Nephron progenitor cell (in vitro differentiated cells): ENCODE measurements around the gene UBA6.

Source experiments
- DNase-seq: peaks from one replicate; pipeline ENCODE4 v3.0.0; 2021
- H3K27ac Mint-ChIP-seq: 2 replicates; pipeline ENCODE4 v1.8.0; 2021; ENCODE audit warnings: mild to moderate bottlenecking, moderate library complexity, mixed read lengths
- H3K27me3 Mint-ChIP-seq: 2 replicates; pipeline ENCODE4 v1.8.0; 2021; ENCODE audit warnings: mild to moderate bottlenecking, low read depth, mixed read lengths; ENCODE audit not compliant: poor library complexity
- H3K36me3 Mint-ChIP-seq: 2 replicates; pipeline ENCODE4 v1.8.0; 2021; ENCODE audit warnings: low read depth, mixed read lengths
- H3K4me1 Mint-ChIP-seq: 2 replicates; pipeline ENCODE4 v1.8.0; 2021; ENCODE audit warnings: mixed read lengths
- H3K4me3 Mint-ChIP-seq: 2 replicates; pipeline ENCODE4 v1.8.0; 2021; ENCODE audit warnings: mild to moderate bottlenecking, moderate library complexity, mixed read lengths
- H3K9me3 Mint-ChIP-seq: 2 replicates; pipeline ENCODE4 v1.8.0; 2021; ENCODE audit warnings: mild to moderate bottlenecking, moderate library complexity, mixed read lengths
- TF ChIP-seq, protein P1 (sequence below): fragments of 200-600 bp; sonication (generic); IDR thresholded peaks from 2 replicates; pipeline ENCODE4 v1.5.0; 2021; ENCODE audit warnings: antibody characterized with exemption

Gene UBA6

DNA sequence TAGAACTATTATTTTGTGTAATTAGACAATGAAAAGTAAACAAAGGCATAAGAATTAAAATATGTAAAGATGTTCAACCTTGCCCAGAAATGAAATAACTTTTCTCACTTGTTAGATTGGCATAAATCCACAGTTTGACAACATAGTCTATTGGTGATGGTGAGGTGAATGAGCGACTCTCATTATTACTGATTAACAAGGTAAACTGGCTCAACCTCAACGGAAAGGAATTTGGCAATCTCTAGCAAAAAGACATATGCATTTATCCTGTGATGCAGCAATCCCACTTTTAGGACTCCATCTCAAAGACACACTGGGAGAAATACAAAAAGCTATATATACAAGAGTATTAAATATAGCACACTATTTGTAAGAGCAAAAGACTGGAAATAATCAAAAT is 22.3 kb downstream of the UBA6 start:
- Mint-ChIP-seq H3K27me3 (no peaks in the 10 kb centered on the region), H3K27ac (no peak overlapping the region), H3K4me1 (no peaks in the 10 kb centered on the region), H3K36me3 (peaks cover 68% of the 10 kb centered on the region), H3K9me3 (peaks cover 9% of the 10 kb centered on the region), H3K4me3 (no peak overlapping the region)
- no peak for DNase-seq
- TF ChIP-seq, protein P1, sequence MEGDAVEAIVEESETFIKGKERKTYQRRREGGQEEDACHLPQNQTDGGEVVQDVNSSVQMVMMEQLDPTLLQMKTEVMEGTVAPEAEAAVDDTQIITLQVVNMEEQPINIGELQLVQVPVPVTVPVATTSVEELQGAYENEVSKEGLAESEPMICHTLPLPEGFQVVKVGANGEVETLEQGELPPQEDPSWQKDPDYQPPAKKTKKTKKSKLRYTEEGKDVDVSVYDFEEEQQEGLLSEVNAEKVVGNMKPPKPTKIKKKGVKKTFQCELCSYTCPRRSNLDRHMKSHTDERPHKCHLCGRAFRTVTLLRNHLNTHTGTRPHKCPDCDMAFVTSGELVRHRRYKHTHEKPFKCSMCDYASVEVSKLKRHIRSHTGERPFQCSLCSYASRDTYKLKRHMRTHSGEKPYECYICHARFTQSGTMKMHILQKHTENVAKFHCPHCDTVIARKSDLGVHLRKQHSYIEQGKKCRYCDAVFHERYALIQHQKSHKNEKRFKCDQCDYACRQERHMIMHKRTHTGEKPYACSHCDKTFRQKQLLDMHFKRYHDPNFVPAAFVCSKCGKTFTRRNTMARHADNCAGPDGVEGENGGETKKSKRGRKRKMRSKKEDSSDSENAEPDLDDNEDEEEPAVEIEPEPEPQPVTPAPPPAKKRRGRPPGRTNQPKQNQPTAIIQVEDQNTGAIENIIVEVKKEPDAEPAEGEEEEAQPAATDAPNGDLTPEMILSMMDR: no peak

DNA sequence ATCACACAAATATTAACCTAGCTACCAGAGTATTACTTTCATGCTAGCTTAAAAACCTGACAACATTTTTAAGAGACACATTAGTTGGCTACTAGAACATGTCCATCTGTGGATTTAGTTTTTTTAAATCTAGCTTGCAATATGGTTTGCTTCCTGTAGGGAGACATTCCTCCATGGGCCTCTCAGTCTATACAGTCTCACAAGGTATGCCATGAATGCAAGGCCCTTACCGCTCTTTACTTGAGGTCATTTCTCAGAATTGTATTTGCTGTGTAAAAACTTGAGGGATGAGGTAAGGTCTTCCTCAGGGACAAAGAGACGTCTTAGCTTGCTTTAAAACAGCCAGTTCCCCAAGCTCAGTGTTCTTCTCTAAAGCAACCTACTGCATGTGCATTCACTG is 26.9 kb downstream of the UBA6 start:
- H3K27me3 Mint-ChIP-seq: no peaks in the 10 kb centered on the region
- peaks cover 9% of the 10 kb centered on the region for H3K9me3 Mint-ChIP-seq
- no peak overlapping the region for H3K4me3 Mint-ChIP-seq
- H3K36me3 Mint-ChIP-seq: peaks cover 75% of the 10 kb centered on the region
- H3K27ac Mint-ChIP-seq: peak overlapping the region; percentile 54
- TF ChIP-seq, protein P1: no peak
- DNase-seq: no peak
- H3K4me1 Mint-ChIP-seq: no peaks in the 10 kb centered on the region

DNA sequence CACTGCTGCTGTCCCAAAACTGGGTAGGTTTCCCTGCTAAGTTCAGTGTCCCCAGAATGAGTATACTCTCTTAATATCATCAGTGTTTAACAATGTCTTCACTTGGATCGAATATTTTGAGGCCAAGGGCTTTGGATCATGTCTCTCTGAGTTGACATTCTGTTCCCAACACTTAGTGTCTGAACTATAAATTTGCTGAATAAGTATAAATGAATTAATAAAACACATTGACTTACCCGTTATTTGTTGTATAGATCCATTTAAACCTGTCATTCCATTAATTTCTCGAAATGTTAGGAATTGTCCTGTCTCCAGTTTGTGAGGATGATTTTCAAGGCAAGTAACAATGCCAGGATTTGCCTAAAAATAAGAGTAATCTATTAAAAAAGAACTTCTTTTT is 32.6 kb downstream of the UBA6 start:
- no peak for DNase-seq
- Mint-ChIP-seq H3K4me1 (no peaks in the 10 kb centered on the region), H3K27ac (peak overlapping the region; percentile 17), H3K9me3 (no peaks in the 10 kb centered on the region), H3K27me3 (no peaks in the 10 kb centered on the region), H3K4me3 (no peak overlapping the region), H3K36me3 (peaks cover 57% of the 10 kb centered on the region)
- TF ChIP-seq, protein P1: no peak

DNA sequence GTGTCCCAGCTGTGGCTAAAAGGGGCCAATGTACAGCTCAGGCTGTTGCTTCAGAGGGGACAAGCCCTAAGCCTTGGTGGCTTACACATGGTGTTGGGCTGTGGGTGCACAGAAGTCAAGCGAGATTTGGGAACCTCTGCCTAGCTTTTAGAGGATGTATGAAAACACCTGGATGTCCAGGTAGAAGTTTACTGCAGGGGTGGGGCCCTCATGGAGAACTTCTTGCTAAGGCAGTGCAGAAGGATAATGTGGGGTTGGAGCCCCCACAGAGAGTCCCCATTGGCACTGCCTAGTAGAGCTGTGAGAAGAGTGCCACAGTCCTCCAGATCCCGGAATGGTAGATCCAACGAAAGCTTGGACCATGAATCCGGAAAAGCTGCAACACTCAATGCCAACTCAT is 40.5 kb downstream of the UBA6 start:
- DNase-seq: no peak
- Mint-ChIP-seq H3K36me3 (peaks cover 93% of the 10 kb centered on the region), H3K4me1 (no peaks in the 10 kb centered on the region), H3K9me3 (peaks cover 57% of the 10 kb centered on the region), H3K27ac (no peak overlapping the region), H3K27me3 (no peaks in the 10 kb centered on the region), H3K4me3 (no peak overlapping the region)
- TF ChIP-seq, protein P1: no peak

DNA sequence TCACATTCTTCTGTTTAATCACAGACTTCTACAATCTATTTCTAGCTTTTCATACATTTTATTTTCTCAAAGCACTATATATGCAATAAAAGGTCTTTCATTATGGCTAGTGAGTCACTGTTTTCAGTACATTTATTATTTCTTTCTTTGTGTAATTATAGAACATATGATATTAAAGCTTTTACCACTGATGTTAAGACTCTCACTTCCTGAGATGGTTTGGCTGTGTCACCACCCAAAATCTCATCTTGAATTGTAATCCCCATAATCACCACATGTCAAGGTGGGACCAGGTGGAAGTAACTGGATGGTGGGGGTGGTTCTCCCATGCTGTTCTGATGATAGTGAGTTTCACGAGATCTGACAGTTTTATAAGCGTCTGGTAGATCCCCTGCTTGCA is 41.9 kb downstream of the UBA6 start:
- Mint-ChIP-seq H3K36me3 (peaks cover 98% of the 10 kb centered on the region), H3K27ac (no peak overlapping the region), H3K27me3 (no peaks in the 10 kb centered on the region), H3K4me1 (no peaks in the 10 kb centered on the region), H3K4me3 (no peak overlapping the region), H3K9me3 (peaks cover 71% of the 10 kb centered on the region)
- TF ChIP-seq, protein P1: no peak
- DNase-seq: no peak

DNA sequence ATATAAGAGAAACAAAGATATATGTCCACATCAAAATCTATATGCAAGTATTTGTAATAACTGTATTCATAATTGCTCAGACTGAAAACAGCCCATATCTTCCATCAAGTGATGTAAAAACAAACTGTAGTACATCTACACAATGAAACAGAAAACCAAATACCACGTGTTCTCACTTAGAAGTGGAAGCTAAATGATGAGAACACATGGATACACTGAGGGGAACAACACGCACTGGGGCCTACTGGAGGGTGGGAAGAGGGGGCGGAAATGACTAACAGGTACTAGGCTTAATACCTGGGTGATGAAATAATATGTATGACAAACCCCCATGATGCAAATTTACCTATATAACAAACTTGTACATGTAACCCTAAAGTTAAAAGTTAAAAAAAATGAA is 42.7 kb downstream of the UBA6 start:
- Mint-ChIP-seq H3K36me3 (peaks cover 98% of the 10 kb centered on the region), H3K4me3 (no peak overlapping the region), H3K27me3 (no peaks in the 10 kb centered on the region), H3K27ac (no peak overlapping the region), H3K9me3 (peaks cover 76% of the 10 kb centered on the region), H3K4me1 (no peaks in the 10 kb centered on the region)
- TF ChIP-seq, protein P1: no peak
- DNase-seq: no peak
